H1 (cell line): Measurements from ENCODE around the gene JAKMIP2. TPM values are rescaled to one million over a fixed set of nuclear protein-coding genes. Genes with fewer than 3 reads are reported as not detected.

Experiments
- CTCF ChIA-PET: fragments of 300-600 bp; sonication (Branson Sonifier 250); formaldehyde crosslinking; loops from one replicate; lab custom pipeline; 2021; ENCODE audit not compliant: partially characterized antibody; lab: Charles Lee
- POLR2A ChIA-PET: fragments of 300-600 bp; sonication (Branson Sonifier 250); formaldehyde crosslinking; loops from one replicate; lab custom pipeline; 2021; ENCODE audit warnings: inconsistent platforms; ENCODE audit not compliant: partially characterized antibody; lab: Charles Lee
- DNase-seq, 2 experiments: peaks; one replicate each; pipeline versions ENCODE4 v3.0.0 to v3.0.0-alpha.2; 2010 to 2022; ENCODE audit warnings: low spot score in 2 of 2, low read depth in 1 of 2, mixed read lengths in 1 of 2
- FAIRE-seq: peaks from 2 replicates; lab custom pipeline; 2011; peaks lifted over from hg19 to GRCh38; lab: Jason Lieb, UNC
- H2AFZ ChIP-seq: 2 replicates; pipeline ENCODE4 v1.8.1; 2012; ENCODE audit warnings: low read length, inconsistent platforms
- H2AK5ac ChIP-seq: 2 replicates; pipeline ENCODE4 v1.6.1; 2013; ENCODE audit warnings: low read depth, low read length
- H2BK120ac ChIP-seq: replicated peaks from 2 replicates; pipeline ENCODE3; 2013; ENCODE audit warnings: low read depth, low read length, inconsistent platforms
- H2BK12ac ChIP-seq: 2 replicates; pipeline ENCODE4 v1.6.1; 2013; ENCODE audit warnings: low read depth, low read length
- H2BK15ac ChIP-seq: 2 replicates; pipeline ENCODE4 v1.6.1; 2013; ENCODE audit warnings: low read length
- H2BK20ac ChIP-seq: 2 replicates; pipeline ENCODE4 v1.6.1; 2013; ENCODE audit warnings: low read length
- H2BK5ac ChIP-seq: 2 replicates; pipeline ENCODE4 v1.6.1; 2013; ENCODE audit warnings: low read depth, low read length
- H3K14ac ChIP-seq: 2 replicates; pipeline ENCODE4 v1.6.1; 2013; ENCODE audit warnings: inconsistent platforms; ENCODE audit not compliant: insufficient read length
- H3K18ac ChIP-seq: 2 replicates; pipeline ENCODE4 v1.6.1; 2013; ENCODE audit warnings: low read length; ENCODE audit errors: extremely low read depth
- H3K23ac ChIP-seq: 2 replicates; pipeline ENCODE4 v1.6.1; 2013; ENCODE audit warnings: inconsistent platforms; ENCODE audit not compliant: insufficient read length
- H3K23me2 ChIP-seq: 2 replicates; pipeline ENCODE4 v1.6.1; 2013; ENCODE audit warnings: low read depth, low read length
- H3K27ac ChIP-seq: 2 replicates; pipeline ENCODE4 v1.6.1; 2011; ENCODE audit warnings: low read depth, low read length, inconsistent platforms
- H3K27me3 ChIP-seq, 4 experiments: replicated peaks in 1 of 4; 1 replicate in 1 of 4; 2 replicates in 3 of 4; pipeline versions ENCODE4 v1.6.1 to v1.8.1; 2011 to 2013; ENCODE audit warnings: low read length in 3 of 4, mild to moderate bottlenecking in 3 of 4, inconsistent platforms in 2 of 4, mixed read lengths in 2 of 4, moderate library complexity in 1 of 4; ENCODE audit not compliant: control insufficient read depth in 3 of 4, insufficient read depth in 3 of 4; ENCODE audit errors: extremely low read depth in 1 of 4
- H3K36me3 ChIP-seq, 4 experiments: 2 replicates each; pipeline versions ENCODE4 v1.6.1 to v1.8.1; 2011 to 2013; ENCODE audit warnings: mild to moderate bottlenecking in 4 of 4, low read length in 3 of 4, moderate library complexity in 2 of 4, control low read depth in 1 of 4, inconsistent platforms in 1 of 4; ENCODE audit not compliant: insufficient read depth in 4 of 4, control insufficient read depth in 2 of 4
- H3K4ac ChIP-seq: replicated peaks from 2 replicates; pipeline ENCODE3; 2013; ENCODE audit warnings: low read length, low read depth, mixed read lengths, inconsistent platforms; ENCODE audit not compliant: insufficient read length
- H3K4me1 ChIP-seq, 4 experiments: replicated peaks in 1 of 4; 1 replicate in 1 of 4; 2 replicates in 3 of 4; pipeline versions ENCODE4 v1.6.1 to v1.8.1; 2011 to 2013; ENCODE audit warnings: low read length in 3 of 4, inconsistent platforms in 2 of 4, mixed read lengths in 1 of 4; ENCODE audit not compliant: insufficient read depth in 4 of 4, control insufficient read depth in 3 of 4
- H3K4me2 ChIP-seq, 2 experiments: 2 replicates each; pipeline versions ENCODE4 v1.6.1 to v1.8.1; 2011 to 2013; ENCODE audit warnings: low read depth in 2 of 2, low read length in 2 of 2, control low read depth in 1 of 2, inconsistent platforms in 1 of 2, mild to moderate bottlenecking in 1 of 2; ENCODE audit not compliant: insufficient read depth in 1 of 2
- H3K4me3 ChIP-seq, 4 experiments: fragments of 200-600, 300-600 bp in 1 of 4; sonication (generic), shearing (Covaris generic), sonication (Bioruptor Twin) in 1 of 4; 2 replicates each; pipeline versions ENCODE4 v1.5.1 to v1.8.1; 2011 to 2016; ENCODE audit warnings: low read length in 4 of 4, low read depth in 3 of 4, control low read depth in 2 of 4, inconsistent platforms in 2 of 4, mild to moderate bottlenecking in 2 of 4, mixed read lengths in 1 of 4, moderate library complexity in 1 of 4; ENCODE audit not compliant: insufficient read depth in 2 of 4; ENCODE audit errors: extremely low read depth in 1 of 4
- H3K56ac ChIP-seq: replicated peaks from 2 replicates; pipeline ENCODE3; 2013; ENCODE audit warnings: low read depth, mild to moderate bottlenecking, mixed read lengths, low read length, inconsistent platforms; ENCODE audit not compliant: insufficient read length
- H3K79me1 ChIP-seq: 2 replicates; pipeline ENCODE4 v1.6.1; 2013; ENCODE audit warnings: low read depth, low read length, control low read depth
- H3K79me2 ChIP-seq, 2 experiments: 2 replicates each; pipeline versions ENCODE4 v1.6.1 to v1.8.1; 2012 to 2013; ENCODE audit warnings: low read length in 2 of 2, mild to moderate bottlenecking in 2 of 2, inconsistent platforms in 1 of 2; ENCODE audit not compliant: insufficient read depth in 2 of 2, control insufficient read depth in 1 of 2
- H3K9ac ChIP-seq, 4 experiments: replicated peaks in 1 of 4; 1 replicate in 1 of 4; 2 replicates in 3 of 4; pipeline versions ENCODE4 v1.6.1 to v1.8.1; 2011 to 2013; ENCODE audit warnings: low read depth in 3 of 4, low read length in 3 of 4, control low read depth in 2 of 4, mild to moderate bottlenecking in 2 of 4, moderate library complexity in 2 of 4, inconsistent platforms in 1 of 4; ENCODE audit errors: extremely low read depth in 1 of 4
- H3K9me3 ChIP-seq, 2 experiments: 2 replicates each; pipeline versions ENCODE4 v1.6.1 to v1.8.1; 2012 to 2013; ENCODE audit warnings: mild to moderate bottlenecking in 2 of 2, moderate library complexity in 2 of 2, control low read depth in 1 of 2, inconsistent platforms in 1 of 2, low read depth in 1 of 2, low read length in 1 of 2, mixed read lengths in 1 of 2; ENCODE audit not compliant: insufficient read depth in 2 of 2
- H4K20me1 ChIP-seq, 2 experiments: replicated peaks in 1 of 2; 2 replicates each; pipeline versions ENCODE3 to v1.8.1; 2011 to 2013; ENCODE audit warnings: inconsistent platforms in 2 of 2, low read length in 2 of 2, mild to moderate bottlenecking in 1 of 2; ENCODE audit not compliant: insufficient read depth in 2 of 2, control insufficient read depth in 1 of 2
- H4K5ac ChIP-seq: 2 replicates; pipeline ENCODE4 v1.6.1; 2013; ENCODE audit warnings: low read length, low read depth, mixed read lengths, inconsistent platforms; ENCODE audit not compliant: insufficient read length
- H4K8ac ChIP-seq: 2 replicates; pipeline ENCODE4 v1.8.0; 2013; ENCODE audit warnings: mild to moderate bottlenecking, moderate library complexity, low read length, inconsistent platforms; ENCODE audit not compliant: insufficient read depth; ENCODE audit errors: extremely low read depth
- H4K91ac ChIP-seq: replicated peaks from 2 replicates; pipeline ENCODE3; 2013; ENCODE audit warnings: low read length, mixed read lengths, inconsistent platforms; ENCODE audit not compliant: insufficient read length
- CEBPB ChIP-seq: IDR thresholded peaks from 2 replicates; pipeline ENCODE4 v1.6.1; 2012; ENCODE audit warnings: low read depth, low read length
- CHD2 ChIP-seq: IDR thresholded peaks from 2 replicates; pipeline ENCODE4 v1.6.1; 2012; ENCODE audit warnings: low read length, improper control_type of control experiment
- EGR1 ChIP-seq: IDR thresholded peaks from 2 replicates; pipeline ENCODE4 v1.6.1; 2011; ENCODE audit warnings: low read depth, low read length, borderline replicate concordance
- HDAC2 ChIP-seq, 2 experiments: fragments of 300-600 bp in 1 of 2; sonication (generic) in 1 of 2; IDR thresholded peaks; 2 replicates each; pipeline ENCODE4 v1.6.1; 2011 to 2012; ENCODE audit warnings: low read depth in 2 of 2, low read length in 2 of 2, mild to moderate bottlenecking in 2 of 2, moderate library complexity in 2 of 2, borderline replicate concordance in 1 of 2, inconsistent platforms in 1 of 2
- SUZ12 ChIP-seq: fragments of 200-600 bp; sonication (generic); IDR thresholded peaks from 2 replicates; pipeline ENCODE4 v1.6.1; 2012; ENCODE audit warnings: mild to moderate bottlenecking, inconsistent platforms, low read length, moderate library complexity, mixed read lengths
- TAF1 ChIP-seq: IDR thresholded peaks from 2 replicates; pipeline ENCODE4 v1.6.1; 2011; ENCODE audit warnings: mild to moderate bottlenecking, low read depth, low read length
- polyA plus RNA-seq, 7 experiments: library from polyadenylated mRNA; depleted of rRNA in 3 of 7; stranded (reverse) in 5 of 7; unstranded in 2 of 7; fragments of >200 nt in 5 of 7; fragments of 200-250 nt in 2 of 7; gene quantifications; 1 replicate in 5 of 7; 2 replicates in 1 of 7; 4 replicates in 1 of 7; pipeline versions ENCODE4 v1.2.1 to v1.2.3, GENCODE V29; 2011 to 2013; ENCODE audit warnings: missing spikeins in 2 of 7, mixed read lengths in 2 of 7
- total RNA-seq: library from RNA; stranded (reverse); fragmentation: NEBNext Ultra II Directional; extraction: Animal tissue kit (Norgen Biotek cat#: 25700); gene quantifications from 2 replicates; pipeline ENCODE4 v1.2.1, GENCODE V29; 2021

Gene JAKMIP2
- total and polyA plus RNA-seq, 2 of the 8 experiments (the other 6 are each of a cell fraction or from before 2014, with no cell fraction given), result 2.4 to 13.6 TPM

DNA sequence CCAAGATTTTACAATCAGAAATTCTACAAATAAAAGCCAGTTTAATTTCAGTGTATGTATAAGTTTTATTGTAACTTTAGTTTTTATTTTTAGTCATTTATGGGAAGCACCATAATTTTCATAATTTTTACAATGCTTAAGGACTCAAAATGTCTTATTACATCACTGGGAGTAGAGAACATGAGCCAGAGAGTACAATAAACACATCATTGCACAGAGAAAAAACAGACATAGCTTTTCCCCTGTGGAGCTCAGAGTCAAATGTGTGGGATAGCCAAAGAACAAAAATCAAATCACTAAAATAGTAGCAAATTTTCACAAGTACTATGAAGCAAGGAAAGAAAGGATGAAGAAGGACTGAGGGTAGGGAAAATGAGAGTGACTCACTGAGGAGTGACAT lies 5.5 kb upstream of the JAKMIP2 start:
- Histone ChIP-seq H3K36me3 (no peaks in the 10 kb centered on the region), H3K27ac (no peak overlapping the region), H3K4me3 (no peak overlapping the region), H3K4me2 (no peak overlapping the region), H4K8ac (no peak overlapping the region), H3K56ac (no peak overlapping the region), H2AFZ (no peak overlapping the region), H2BK15ac (no peak overlapping the region), H4K20me1 (no peaks in the 10 kb centered on the region), H3K14ac (no peak overlapping the region), H4K5ac (no peak overlapping the region), H3K79me2 (no peaks in the 10 kb centered on the region), H3K23ac (no peak overlapping the region), H3K23me2 (no peaks in the 10 kb centered on the region), H2BK5ac (no peak overlapping the region), H3K9me3 (no peaks in the 10 kb centered on the region), H3K9ac (no peak overlapping the region), H4K91ac (no peak overlapping the region), H2AK5ac (no peak overlapping the region), H3K18ac (no peak overlapping the region), H2BK120ac (no peak overlapping the region), H3K79me1 (no peaks in the 10 kb centered on the region), H3K4ac (no peak overlapping the region), H3K4me1 (no peaks in the 10 kb centered on the region), H3K27me3 (no peaks in the 10 kb centered on the region), H2BK20ac (no peak overlapping the region), H2BK12ac (no peak overlapping the region)
- FAIRE-seq (no peak), DNase-seq (no peak)
- POLR2A ChIA-PET, result no interaction called here
- CTCF ChIA-PET, result interaction anchor here (0.9 to 1.2 kb wide), 2 partner anchors 35 to 211 kb away, joined by 3 read pairs; no protein-coding TSS in a partner anchor
- TF ChIP-seq CHD2 (no peak), SUZ12 (no peak), TAF1 (no peak), HDAC2 (IDR thresholded peaks at IDR 0.05; ENCODE audit: borderline replicate concordance in 1 of 2, low read depth in 2 of 2, low read length in 2 of 2) (no peak), EGR1 (no peak), CEBPB (no peak)
